HCT116 (cell line): ENCODE measurements around the gene HIPK2. TPM values are rescaled to one million over a fixed set of nuclear protein-coding genes. Genes with fewer than 3 reads are reported as not detected.

Experiments used
- ATAC-seq: fragments of 200-7000 bp; cut with Tn5 transposase; 2 replicates; pipeline ENCODE4 v1.9.1; 2020; ENCODE audit warnings: mild to moderate bottlenecking, moderate library complexity
- BruUV-seq: library from RNA; stranded (reverse); fragments of 400-500 nt; replicated peaks from 2 replicates; lab custom pipeline; 2021; lab: Mats Ljungman, UMichigan
- CTCF ChIA-PET: fragments of 300-600 bp; sonication (Branson Sonifier 250); formaldehyde crosslinking; loops from one replicate; lab custom pipeline; 2021; ENCODE audit warnings: antibody characterized with exemption; lab: Charles Lee
- POLR2A ChIA-PET: fragments of 300-600, 350-600 bp; sonication (Branson Sonifier 250); formaldehyde crosslinking; loops from one replicate; lab custom pipeline; 2021; ENCODE audit warnings: antibody characterized with exemption; lab: Charles Lee
- RAD21 ChIA-PET, 2 experiments: fragments of 300-600 bp; sonication (Branson Sonifier 250); formaldehyde crosslinking; loops; one replicate each; lab custom pipeline; 2023; ENCODE audit warnings: low total read pairs in 2 of 2; ENCODE audit not compliant: uncharacterized antibody in 2 of 2, unreplicated experiment in 2 of 2, low non-redundant PET in 1 of 2; lab: Charles Lee
- DNase-seq: peaks from one replicate; pipeline ENCODE4 v3.0.0-alpha.2; 2010; ENCODE audit warnings: low read depth, low spot score
- H2AFZ ChIP-seq: fragments of 200-600 bp; shearing (Covaris generic), sonication (generic); 2 replicates; pipeline ENCODE4 v1.6.1; 2017; ENCODE audit warnings: low read depth, mixed run types, mixed read lengths, antibody characterized with exemption, low read length; ENCODE audit not compliant: poor library complexity, severe bottlenecking
- H3K27ac ChIP-seq: 2 replicates; pipeline ENCODE4 v1.5.1; 2012; ENCODE audit warnings: low read depth, low read length
- H3K27me3 ChIP-seq: fragments of 200-600 bp; sonication (generic); 2 replicates; pipeline ENCODE4 v1.6.1; 2016; ENCODE audit warnings: mixed run types, low read length, mixed read lengths; ENCODE audit not compliant: insufficient read depth
- H3K36me3 ChIP-seq, 2 experiments: fragments of 200-500 bp in 1 of 2; fragments of 200-600 bp in 1 of 2; sonication (Bioruptor generic) in 1 of 2; sonication (generic) in 1 of 2; 2 replicates each; pipeline versions ENCODE4 v1.5.1 to v1.6.1; 2014 to 2016; ENCODE audit warnings: low read length in 2 of 2, inconsistent platforms in 1 of 2, mixed read lengths in 1 of 2, mixed run types in 1 of 2; ENCODE audit not compliant: insufficient read depth in 2 of 2, control insufficient read depth in 1 of 2
- H3K4me1 ChIP-seq, 2 experiments: fragments of 200-600 bp in 1 of 2; sonication (generic) in 1 of 2; 2 replicates each; pipeline versions ENCODE4 v1.5.1 to v1.6.1; 2012 to 2017; ENCODE audit warnings: low read length in 2 of 2, inconsistent platforms in 1 of 2, mild to moderate bottlenecking in 1 of 2, mixed read lengths in 1 of 2, mixed run types in 1 of 2, moderate library complexity in 1 of 2; ENCODE audit not compliant: insufficient read depth in 2 of 2, control insufficient read depth in 1 of 2
- H3K4me2 ChIP-seq: fragments of 200-600 bp; sonication (generic); 2 replicates; pipeline ENCODE4 v1.6.1; 2017; ENCODE audit warnings: mixed run types, low read length, mixed read lengths
- H3K4me3 ChIP-seq, 2 experiments: fragments of 200-600 bp in 1 of 2; sonication (generic) in 1 of 2; replicated peaks in 1 of 2; 2 replicates each; pipeline ENCODE4 v1.5.1; 2011 to 2016; ENCODE audit warnings: low read length in 2 of 2, control low read depth in 1 of 2, low read depth in 1 of 2, mild to moderate bottlenecking in 1 of 2, mixed read lengths in 1 of 2, mixed run types in 1 of 2
- H3K79me2 ChIP-seq: fragments of 200-600 bp; sonication (generic); 2 replicates; pipeline ENCODE4 v1.6.1; 2017; ENCODE audit warnings: mild to moderate bottlenecking, mixed run types, low read length, moderate library complexity, mixed read lengths; ENCODE audit not compliant: insufficient read depth
- H3K9ac ChIP-seq: fragments of 200-600 bp; sonication (generic); 2 replicates; pipeline ENCODE4 v1.6.1; 2016; ENCODE audit warnings: low read length, mixed read lengths
- H3K9me2 ChIP-seq: fragments of 200-600 bp; sonication (generic), shearing (Covaris generic); 2 replicates; pipeline ENCODE4 v1.6.1; 2017; ENCODE audit warnings: mixed run types, mild to moderate bottlenecking, moderate library complexity; ENCODE audit not compliant: insufficient read depth
- H3K9me3 ChIP-seq, 2 experiments: fragments of 200-500 bp in 1 of 2; fragments of 200-600 bp in 1 of 2; sonication (Bioruptor generic) in 1 of 2; sonication (generic) in 1 of 2; 2 replicates each; pipeline ENCODE4 v1.6.1; 2014 to 2017; ENCODE audit warnings: low read length in 2 of 2, mixed read lengths in 2 of 2, inconsistent platforms in 1 of 2, low read depth in 1 of 2, mild to moderate bottlenecking in 1 of 2, mixed run types in 1 of 2, moderate library complexity in 1 of 2; ENCODE audit not compliant: control insufficient read depth in 1 of 2, insufficient read depth in 1 of 2
- H4K20me1 ChIP-seq: fragments of 200-600 bp; sonication (generic), shearing (Covaris generic); 2 replicates; pipeline ENCODE4 v1.6.1; 2017; ENCODE audit warnings: mixed run types, mild to moderate bottlenecking, moderate library complexity; ENCODE audit not compliant: insufficient read depth
- CBX3 ChIP-seq: IDR thresholded peaks from 2 replicates; pipeline ENCODE4 v1.6.1; 2012; ENCODE audit warnings: low read depth
- CEBPB ChIP-seq: IDR thresholded peaks from 2 replicates; pipeline ENCODE4 v1.6.1; 2012; ENCODE audit warnings: low read depth
- EZH2 ChIP-seq: fragments of 200-600 bp; sonication (generic); IDR thresholded peaks from 2 replicates; pipeline ENCODE4 v1.6.1; 2017; ENCODE audit warnings: antibody characterized with exemption, mixed run types
- EZH2phosphoT487 ChIP-seq: fragments of 200-600 bp; IDR thresholded peaks from 2 replicates; pipeline ENCODE4 v1.6.1; 2018; ENCODE audit warnings: antibody characterized with exemption, borderline replicate concordance
- TCF7L2 ChIP-seq: IDR thresholded peaks from 2 replicates; pipeline ENCODE4 v1.7.0; 2011; ENCODE audit warnings: borderline replicate concordance, inconsistent platforms; ENCODE audit not compliant: insufficient read depth, insufficient read length; ENCODE audit errors: extremely low read depth
- ZFX ChIP-seq: fragments of 450-650 bp; IDR thresholded peaks from 2 replicates; pipeline ENCODE4 v1.6.1; 2017
- ZNF274 ChIP-seq: fragments of 200-500 bp; sonication (Bioruptor generic); IDR thresholded peaks from 2 replicates; pipeline ENCODE4 v1.6.1; 2014; ENCODE audit warnings: mild to moderate bottlenecking, low read depth, low read length, inconsistent platforms
- intact Hi-C: fragments of 100-400 bp; cut with micrococcal nuclease; formaldehyde crosslinking; loops from 2 replicates; pipeline ENCODE4 v1.10.0; 2022
- total RNA-seq: library from RNA; stranded (reverse); gene quantifications from one replicate; pipeline ENCODE4 v1.2.1, GENCODE V29; 2021; ENCODE audit not compliant: unreplicated experiment
- TF ChIP-seq, protein P1 (sequence below): IDR thresholded peaks from 2 replicates; pipeline ENCODE4 v1.6.1; 2011; ENCODE audit warnings: mild to moderate bottlenecking, low read length, moderate library complexity; ENCODE audit not compliant: insufficient replicate concordance; ENCODE audit errors: extremely low read depth
- TF ChIP-seq, protein P2 (sequence below), 3 experiments: fragments of 200-600 bp in 1 of 3; sonication (generic) in 1 of 3; IDR thresholded peaks in 2 of 3; conservative IDR thresholded peaks in 1 of 3; 2 replicates each; pipeline ENCODE4 v1.5.1; 2012 to 2017; ENCODE audit warnings: low read depth in 2 of 3, low read length in 2 of 3, antibody characterized with exemption in 1 of 3, borderline replicate concordance in 1 of 3, control low read depth in 1 of 3, mild to moderate bottlenecking in 1 of 3, mixed read lengths in 1 of 3, mixed run types in 1 of 3, moderate library complexity in 1 of 3; ENCODE audit not compliant: insufficient read depth in 1 of 3

The HIPK2 gene
- total RNA-seq, 1 experiment from 2014 or later: 49.5 TPM

DNA sequence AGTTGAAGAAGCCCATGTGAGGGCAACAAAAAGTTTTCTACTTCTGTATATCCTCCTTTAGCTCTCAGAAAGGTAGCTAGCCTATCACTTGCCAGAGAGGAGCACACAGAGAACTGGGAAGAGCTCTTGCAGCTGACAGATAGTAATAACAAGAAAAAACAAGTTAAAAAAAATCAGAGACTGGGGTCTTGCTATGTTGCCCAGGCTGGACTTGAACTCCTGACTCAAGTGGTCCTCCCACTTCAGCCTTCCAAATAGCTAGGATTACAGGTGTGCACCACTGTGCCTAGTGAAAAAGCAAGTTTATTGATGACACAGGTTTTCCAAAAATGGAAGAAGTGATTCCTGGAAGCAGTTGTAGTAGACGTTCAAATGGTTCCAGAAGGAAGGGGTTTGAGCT is 160.7 kb downstream of the HIPK2 start (continued):
- TF ChIP-seq TCF7L2 (no peak), EZH2phosphoT487 (no peak), EZH2 (no peak), ZNF274 (no peak), CEBPB (no peak)
- TF ChIP-seq, all 23 proteins: peak for 0

DNA sequence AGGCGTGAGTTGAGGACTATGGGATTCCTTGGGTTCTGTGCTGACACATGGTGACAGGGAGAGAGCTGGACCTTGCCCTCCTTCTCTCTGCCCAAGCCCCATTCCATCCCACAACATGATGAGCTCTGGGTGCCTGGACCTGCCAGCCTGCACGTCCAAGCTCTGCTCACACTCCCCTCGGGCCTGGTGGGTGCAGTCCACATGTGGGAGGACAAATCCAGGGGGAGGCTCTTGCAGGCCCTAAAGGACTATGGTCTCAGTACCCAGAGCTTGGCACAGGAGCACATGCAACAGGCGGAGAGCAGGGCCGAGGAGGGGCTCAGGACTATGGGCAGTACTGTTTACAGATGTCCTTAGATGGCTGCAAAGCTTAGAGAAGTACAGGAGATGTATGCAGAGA is 162.9 kb downstream of the HIPK2 start:
- RAD21 ChIA-PET: no interaction called here
- CTCF ChIA-PET: no interaction called here
- TF ChIP-seq ZFX (no peak), EZH2phosphoT487 (no peak), CBX3 (no peak), EZH2 (no peak)
- TF ChIP-seq, protein P1, sequence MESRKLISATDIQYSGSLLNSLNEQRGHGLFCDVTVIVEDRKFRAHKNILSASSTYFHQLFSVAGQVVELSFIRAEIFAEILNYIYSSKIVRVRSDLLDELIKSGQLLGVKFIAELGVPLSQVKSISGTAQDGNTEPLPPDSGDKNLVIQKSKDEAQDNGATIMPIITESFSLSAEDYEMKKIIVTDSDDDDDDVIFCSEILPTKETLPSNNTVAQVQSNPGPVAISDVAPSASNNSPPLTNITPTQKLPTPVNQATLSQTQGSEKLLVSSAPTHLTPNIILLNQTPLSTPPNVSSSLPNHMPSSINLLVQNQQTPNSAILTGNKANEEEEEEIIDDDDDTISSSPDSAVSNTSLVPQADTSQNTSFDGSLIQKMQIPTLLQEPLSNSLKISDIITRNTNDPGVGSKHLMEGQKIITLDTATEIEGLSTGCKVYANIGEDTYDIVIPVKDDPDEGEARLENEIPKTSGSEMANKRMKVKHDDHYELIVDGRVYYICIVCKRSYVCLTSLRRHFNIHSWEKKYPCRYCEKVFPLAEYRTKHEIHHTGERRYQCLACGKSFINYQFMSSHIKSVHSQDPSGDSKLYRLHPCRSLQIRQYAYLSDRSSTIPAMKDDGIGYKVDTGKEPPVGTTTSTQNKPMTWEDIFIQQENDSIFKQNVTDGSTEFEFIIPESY: no peak
- TF ChIP-seq, protein P2, sequence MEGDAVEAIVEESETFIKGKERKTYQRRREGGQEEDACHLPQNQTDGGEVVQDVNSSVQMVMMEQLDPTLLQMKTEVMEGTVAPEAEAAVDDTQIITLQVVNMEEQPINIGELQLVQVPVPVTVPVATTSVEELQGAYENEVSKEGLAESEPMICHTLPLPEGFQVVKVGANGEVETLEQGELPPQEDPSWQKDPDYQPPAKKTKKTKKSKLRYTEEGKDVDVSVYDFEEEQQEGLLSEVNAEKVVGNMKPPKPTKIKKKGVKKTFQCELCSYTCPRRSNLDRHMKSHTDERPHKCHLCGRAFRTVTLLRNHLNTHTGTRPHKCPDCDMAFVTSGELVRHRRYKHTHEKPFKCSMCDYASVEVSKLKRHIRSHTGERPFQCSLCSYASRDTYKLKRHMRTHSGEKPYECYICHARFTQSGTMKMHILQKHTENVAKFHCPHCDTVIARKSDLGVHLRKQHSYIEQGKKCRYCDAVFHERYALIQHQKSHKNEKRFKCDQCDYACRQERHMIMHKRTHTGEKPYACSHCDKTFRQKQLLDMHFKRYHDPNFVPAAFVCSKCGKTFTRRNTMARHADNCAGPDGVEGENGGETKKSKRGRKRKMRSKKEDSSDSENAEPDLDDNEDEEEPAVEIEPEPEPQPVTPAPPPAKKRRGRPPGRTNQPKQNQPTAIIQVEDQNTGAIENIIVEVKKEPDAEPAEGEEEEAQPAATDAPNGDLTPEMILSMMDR (IDR thresholded peaks at IDR 0.05 in 2 of 3, conservative IDR thresholded peaks at IDR 0.05 in 1 of 3; ENCODE audit: borderline replicate concordance in 1 of 3, insufficient read depth in 1 of 3, low read depth in 2 of 3, low read length in 2 of 3): no peak

More for the DNA sequence above, 162.9 kb downstream of the HIPK2 start:
- POLR2A ChIA-PET: no interaction called here
- Histone ChIP-seq H3K9ac (no peak overlapping the region), H3K4me1 (no peaks in the 10 kb centered on the region), H2AFZ (no peak overlapping the region), H3K4me3 (no peak overlapping the region), H3K9me3 (no peaks in the 10 kb centered on the region), H3K27me3 (no peaks in the 10 kb centered on the region), H3K79me2 (no peaks in the 10 kb centered on the region), H3K27ac (no peak overlapping the region), H3K4me2 (no peak overlapping the region), H3K9me2 (no peaks in the 10 kb centered on the region), H4K20me1 (no peaks in the 10 kb centered on the region; the same call in 1 of the 2 replicates), H3K36me3 (peaks cover 0 to 10% of the 10 kb centered on the region in 2 experiments; a peak in 3 of 4 replicates)
- intact Hi-C loops: no loop called here
- DNase-seq: no peak
- ATAC-seq: no peak
- no TSS peak for BruUV-seq
